ENCODE results near the gene DNASE1L1. TPM values are rescaled to one million over a fixed set of nuclear protein-coding genes. Genes with fewer than 3 reads are reported as not detected.
A peak's percentile ranks its signal among the peaks of the same experiment; 100 is the strongest.

The DNASE1L1 gene
- total RNA-seq, 1 experiment from 2014 or later = 16.2 TPM

DNA sequence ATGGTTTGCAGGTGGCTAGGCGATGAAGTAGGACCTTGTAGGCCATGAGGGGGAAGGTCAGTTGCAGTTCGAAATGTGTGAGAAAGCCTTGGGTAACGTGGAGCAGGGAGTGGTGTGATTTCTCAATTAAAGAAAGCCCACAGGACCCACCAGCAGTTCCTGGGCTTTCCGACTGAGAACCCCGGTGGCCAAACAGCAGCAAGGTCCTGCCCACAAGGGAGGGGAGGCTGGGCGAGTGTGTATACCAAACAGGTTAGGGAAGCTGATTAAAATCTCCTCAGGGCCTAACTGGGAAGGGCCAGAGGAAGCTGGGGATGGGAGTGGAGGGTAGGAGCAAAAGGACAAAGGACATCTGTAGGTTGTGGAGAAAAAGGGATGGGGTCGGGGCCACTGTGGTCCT lies 21.9 kb upstream of the DNASE1L1 start (continued):
- TF ChIP-seq, protein P1, sequence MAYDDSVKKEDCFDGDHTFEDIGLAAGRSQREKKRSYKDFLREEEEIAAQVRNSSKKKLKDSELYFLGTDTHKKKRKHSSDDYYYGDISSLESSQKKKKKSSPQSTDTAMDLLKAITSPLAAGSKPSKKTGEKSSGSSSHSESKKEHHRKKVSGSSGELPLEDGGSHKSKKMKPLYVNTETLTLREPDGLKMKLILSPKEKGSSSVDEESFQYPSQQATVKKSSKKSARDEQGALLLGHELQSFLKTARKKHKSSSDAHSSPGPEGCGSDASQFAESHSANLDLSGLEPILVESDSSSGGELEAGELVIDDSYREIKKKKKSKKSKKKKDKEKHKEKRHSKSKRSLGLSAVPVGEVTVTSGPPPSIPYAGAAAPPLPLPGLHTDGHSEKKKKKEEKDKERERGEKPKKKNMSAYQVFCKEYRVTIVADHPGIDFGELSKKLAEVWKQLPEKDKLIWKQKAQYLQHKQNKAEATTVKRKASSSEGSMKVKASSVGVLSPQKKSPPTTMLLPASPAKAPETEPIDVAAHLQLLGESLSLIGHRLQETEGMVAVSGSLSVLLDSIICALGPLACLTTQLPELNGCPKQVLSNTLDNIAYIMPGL (CRISPR knock-in tag; IDR thresholded peaks at IDR 0.05) = no peak

DNA sequence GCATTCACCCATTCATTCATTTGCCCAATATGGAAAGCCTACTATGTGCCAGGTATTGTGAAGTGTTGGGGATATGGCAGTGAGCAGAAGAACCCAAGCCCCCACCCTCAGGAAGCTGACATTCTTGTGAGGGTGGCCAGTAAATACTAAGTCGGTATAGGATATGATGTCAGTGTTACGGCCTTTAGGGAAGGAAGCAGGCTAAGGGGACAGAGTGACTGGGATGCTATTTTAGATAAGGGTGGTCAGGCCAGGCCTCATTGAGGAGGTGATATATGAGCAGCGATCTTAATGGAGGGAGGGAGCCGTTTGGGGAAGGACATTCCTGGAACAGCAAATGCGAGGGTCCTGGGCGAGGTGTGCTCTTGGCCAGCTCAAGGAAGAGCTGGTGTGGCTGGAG lies 21.4 kb upstream of the DNASE1L1 start:
- H3K4me1 Mint-ChIP-seq = peaks cover 17% of the 10 kb centered on the region
- ATAC-seq = no peak
- H3K36me3 Mint-ChIP-seq = peaks cover 10% of the 10 kb centered on the region; the same call in 1 of the 2 replicates
- peak overlapping the region; percentile 17; the same call in 1 of the 2 replicates for H3K27ac Mint-ChIP-seq
- peak overlapping the region; percentile 25 for H3K4me3 Mint-ChIP-seq
- no peak for DNase-seq (ENCODE audit: low spot score)
- H3K9me3 Mint-ChIP-seq = no peaks in the 10 kb centered on the region
- ChIA-PET POLR2A (no interaction called here), CTCF (no interaction called here)
- H3K27me3 Mint-ChIP-seq (ENCODE audit: low read depth) = no peaks in the 10 kb centered on the region
- TF ChIP-seq GRHL2 (CRISPR knock-in tag; IDR thresholded peaks at IDR 0.05; ENCODE audit: insufficient replicate concordance, severe bottlenecking) = no peak
- TF ChIP-seq, protein P1 (CRISPR knock-in tag; IDR thresholded peaks at IDR 0.05) = no peak
- TF ChIP-seq, protein P2, sequence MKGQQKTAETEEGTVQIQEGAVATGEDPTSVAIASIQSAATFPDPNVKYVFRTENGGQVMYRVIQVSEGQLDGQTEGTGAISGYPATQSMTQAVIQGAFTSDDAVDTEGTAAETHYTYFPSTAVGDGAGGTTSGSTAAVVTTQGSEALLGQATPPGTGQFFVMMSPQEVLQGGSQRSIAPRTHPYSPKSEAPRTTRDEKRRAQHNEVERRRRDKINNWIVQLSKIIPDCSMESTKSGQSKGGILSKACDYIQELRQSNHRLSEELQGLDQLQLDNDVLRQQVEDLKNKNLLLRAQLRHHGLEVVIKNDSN (CRISPR knock-in tag; IDR thresholded peaks at IDR 0.05) = no peak
- TF ChIP-seq, protein P3, sequence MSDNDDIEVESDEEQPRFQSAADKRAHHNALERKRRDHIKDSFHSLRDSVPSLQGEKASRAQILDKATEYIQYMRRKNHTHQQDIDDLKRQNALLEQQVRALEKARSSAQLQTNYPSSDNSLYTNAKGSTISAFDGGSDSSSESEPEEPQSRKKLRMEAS (CRISPR knock-in tag; IDR thresholded peaks at IDR 0.05) = no peak
- TF ChIP-seq, protein P4, sequence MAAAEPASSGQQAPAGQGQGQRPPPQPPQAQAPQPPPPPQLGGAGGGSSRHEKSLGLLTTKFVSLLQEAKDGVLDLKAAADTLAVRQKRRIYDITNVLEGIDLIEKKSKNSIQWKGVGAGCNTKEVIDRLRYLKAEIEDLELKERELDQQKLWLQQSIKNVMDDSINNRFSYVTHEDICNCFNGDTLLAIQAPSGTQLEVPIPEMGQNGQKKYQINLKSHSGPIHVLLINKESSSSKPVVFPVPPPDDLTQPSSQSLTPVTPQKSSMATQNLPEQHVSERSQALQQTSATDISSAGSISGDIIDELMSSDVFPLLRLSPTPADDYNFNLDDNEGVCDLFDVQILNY (CRISPR knock-in tag; IDR thresholded peaks at IDR 0.05) = no peak
- TF ChIP-seq FOXP1 (CRISPR knock-in tag; IDR thresholded peaks at IDR 0.05; ENCODE audit: borderline replicate concordance) = no peak
- no peak for TF ChIP-seq ELF4 (CRISPR knock-in tag; IDR thresholded peaks at IDR 0.05; ENCODE audit: low read depth)
- TF ChIP-seq ZNF121 (CRISPR knock-in tag; IDR thresholded peaks at IDR 0.05) = no peak
- TF ChIP-seq, protein P5, sequence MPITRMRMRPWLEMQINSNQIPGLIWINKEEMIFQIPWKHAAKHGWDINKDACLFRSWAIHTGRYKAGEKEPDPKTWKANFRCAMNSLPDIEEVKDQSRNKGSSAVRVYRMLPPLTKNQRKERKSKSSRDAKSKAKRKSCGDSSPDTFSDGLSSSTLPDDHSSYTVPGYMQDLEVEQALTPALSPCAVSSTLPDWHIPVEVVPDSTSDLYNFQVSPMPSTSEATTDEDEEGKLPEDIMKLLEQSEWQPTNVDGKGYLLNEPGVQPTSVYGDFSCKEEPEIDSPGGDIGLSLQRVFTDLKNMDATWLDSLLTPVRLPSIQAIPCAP (CRISPR knock-in tag; IDR thresholded peaks at IDR 0.05) = no peak
- TF ChIP-seq, protein P6, sequence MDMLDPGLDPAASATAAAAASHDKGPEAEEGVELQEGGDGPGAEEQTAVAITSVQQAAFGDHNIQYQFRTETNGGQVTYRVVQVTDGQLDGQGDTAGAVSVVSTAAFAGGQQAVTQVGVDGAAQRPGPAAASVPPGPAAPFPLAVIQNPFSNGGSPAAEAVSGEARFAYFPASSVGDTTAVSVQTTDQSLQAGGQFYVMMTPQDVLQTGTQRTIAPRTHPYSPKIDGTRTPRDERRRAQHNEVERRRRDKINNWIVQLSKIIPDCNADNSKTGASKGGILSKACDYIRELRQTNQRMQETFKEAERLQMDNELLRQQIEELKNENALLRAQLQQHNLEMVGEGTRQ (CRISPR knock-in tag; IDR thresholded peaks at IDR 0.05) = no peak
- TF ChIP-seq SMAD4 (CRISPR knock-in tag; IDR thresholded peaks at IDR 0.05) = no peak
- no peak for TF ChIP-seq ETV6 (CRISPR knock-in tag; IDR thresholded peaks at IDR 0.05)
- TF ChIP-seq, protein P7, sequence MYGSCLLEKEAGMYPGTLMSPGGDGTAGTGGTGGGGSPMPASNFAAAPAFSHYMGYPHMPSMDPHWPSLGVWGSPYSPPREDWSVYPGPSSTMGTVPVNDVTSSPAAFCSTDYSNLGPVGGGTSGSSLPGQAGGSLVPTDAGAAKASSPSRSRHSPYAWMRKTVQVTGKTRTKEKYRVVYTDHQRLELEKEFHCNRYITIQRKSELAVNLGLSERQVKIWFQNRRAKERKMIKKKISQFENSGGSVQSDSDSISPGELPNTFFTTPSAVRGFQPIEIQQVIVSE (CRISPR knock-in tag; IDR thresholded peaks at IDR 0.05; ENCODE audit: borderline replicate concordance) = no peak
- no peak for TF ChIP-seq JUN (CRISPR knock-in tag; IDR thresholded peaks at IDR 0.05)
- TF ChIP-seq MYBL2 (CRISPR knock-in tag; IDR thresholded peaks at IDR 0.05) = no peak
- TF ChIP-seq GABPB1 (CRISPR knock-in tag; IDR thresholded peaks at IDR 0.05) = no peak

Data from WTC11 (cell line).